ENCODE data around the gene PRKAB1.
A peak's percentile ranks its signal among the peaks of the same experiment; 100 is the strongest.
"Not testable (repeated sequence)": the region's sequence is repeated elsewhere in the genome, so short reads cannot be mapped to it uniquely, and the experiment has no call there.

PRKAB1 gene

GRCh38 chr12:119667577-119668323, at the start of gene PRKAB1:
Gene PRKAB1, plus strand, starts transcription at chr12:119668133. Its CDS starts 112 bp downstream, at chr12:119668245.
- TF ChIP-seq ZNF274 (IDR thresholded peaks at IDR 0.05; ENCODE audit: low read depth, low read length), result no peak
- peak within 1 kb of the TSS; percentile 89 for H3K4me3 ChIP-seq (ENCODE audit: low read length)

GRCh38 chr12:119618328-119618896, 49.5 kb upstream of the PRKAB1 start:
- H3K4me3 ChIP-seq (ENCODE audit: low read length), result not testable (repeated sequence)

GRCh38 chr12:119620490-119620889, 47.4 kb upstream of the PRKAB1 start:
- TF ChIP-seq ZNF274 (IDR thresholded peaks at IDR 0.05; ENCODE audit: low read depth, low read length), result no peak
- no peak overlapping the region for H3K4me3 ChIP-seq (ENCODE audit: low read length)

GRCh38 chr12:119621878-119622277, 46.1 kb upstream of the PRKAB1 start:
- H3K4me3 ChIP-seq (ENCODE audit: low read length), result no peak overlapping the region
- no peak for TF ChIP-seq ZNF274 (IDR thresholded peaks at IDR 0.05; ENCODE audit: low read depth, low read length)

GRCh38 chr12:119624966-119625365, 43.0 kb upstream of the PRKAB1 start:
- no peak for TF ChIP-seq ZNF274 (IDR thresholded peaks at IDR 0.05; ENCODE audit: low read depth, low read length)
- H3K4me3 ChIP-seq (ENCODE audit: low read length), result no peak overlapping the region

- TF ChIP-seq ZNF274 (IDR thresholded peaks at IDR 0.05; ENCODE audit: low read depth, low read length), result no peak
- H3K4me3 ChIP-seq (ENCODE audit: low read length), result no peak overlapping the region
Observed at GRCh38 chr12:119627019-119627643, 40.8 kb upstream of the PRKAB1 start.

GRCh38 chr12:119627686-119628085, 40.2 kb upstream of the PRKAB1 start:
- no peak for TF ChIP-seq ZNF274 (IDR thresholded peaks at IDR 0.05; ENCODE audit: low read depth, low read length)
- H3K4me3 ChIP-seq (ENCODE audit: low read length), result no peak overlapping the region

- TF ChIP-seq ZNF274 (IDR thresholded peaks at IDR 0.05; ENCODE audit: low read depth, low read length), result no peak
- no peak overlapping the region for H3K4me3 ChIP-seq (ENCODE audit: low read length)
Observed at GRCh38 chr12:119630223-119630780, 37.6 kb upstream of the PRKAB1 start.

GRCh38 chr12:119630962-119631550, 36.9 kb upstream of the PRKAB1 start:
- no peak overlapping the region for H3K4me3 ChIP-seq (ENCODE audit: low read length)
- TF ChIP-seq ZNF274 (IDR thresholded peaks at IDR 0.05; ENCODE audit: low read depth, low read length), result no peak

- H3K4me3 ChIP-seq (ENCODE audit: low read length), result no peak overlapping the region
- TF ChIP-seq ZNF274 (IDR thresholded peaks at IDR 0.05; ENCODE audit: low read depth, low read length), result no peak
Observed at GRCh38 chr12:119631930-119632678, 35.8 kb upstream of the PRKAB1 start.

- no peak for TF ChIP-seq ZNF274 (IDR thresholded peaks at IDR 0.05; ENCODE audit: low read depth, low read length)
Observed at GRCh38 chr12:119634743-119635142, 33.2 kb upstream of the PRKAB1 start.

GRCh38 chr12:119642986-119643385, 24.9 kb upstream of the PRKAB1 start:
- no peak for TF ChIP-seq ZNF274 (IDR thresholded peaks at IDR 0.05; ENCODE audit: low read depth, low read length)
- no peak overlapping the region for H3K4me3 ChIP-seq (ENCODE audit: low read length)

More at GRCh38 chr12:119634743-119635142, 33.2 kb upstream of the PRKAB1 start:
- no peak overlapping the region for H3K4me3 ChIP-seq (ENCODE audit: low read length)

- TF ChIP-seq ZNF274 (IDR thresholded peaks at IDR 0.05; ENCODE audit: low read depth, low read length), result no peak
- no peak overlapping the region for H3K4me3 ChIP-seq (ENCODE audit: low read length)
Observed at GRCh38 chr12:119644930-119645329, 23.0 kb upstream of the PRKAB1 start.

Data from GM08714 (cell line).